ENCODE measurements around the gene HMGN4.

Gene HMGN4

DNA sequence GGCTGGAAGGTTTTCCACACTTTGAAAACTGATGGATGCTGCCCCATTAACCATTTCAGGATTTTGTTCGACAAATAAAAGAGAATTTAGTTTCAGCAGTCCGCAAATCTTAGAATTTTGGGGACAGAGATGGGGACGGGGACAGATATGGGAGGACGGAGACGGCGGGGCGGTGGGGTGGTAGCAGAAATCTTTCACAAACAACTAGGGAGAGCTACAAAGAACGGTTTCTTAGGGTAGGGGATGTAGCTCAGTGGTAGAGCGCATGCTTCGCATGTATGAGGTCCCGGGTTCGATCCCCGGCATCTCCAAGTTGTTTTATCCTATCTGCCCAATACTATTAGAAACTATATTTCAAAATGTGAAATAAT, 15.1 kb downstream of the HMGN4 start:
- Mint-ChIP-seq H3K4me3 (no peak overlapping the region), H3K27me3 (no peaks in the 10 kb centered on the region)

DNA sequence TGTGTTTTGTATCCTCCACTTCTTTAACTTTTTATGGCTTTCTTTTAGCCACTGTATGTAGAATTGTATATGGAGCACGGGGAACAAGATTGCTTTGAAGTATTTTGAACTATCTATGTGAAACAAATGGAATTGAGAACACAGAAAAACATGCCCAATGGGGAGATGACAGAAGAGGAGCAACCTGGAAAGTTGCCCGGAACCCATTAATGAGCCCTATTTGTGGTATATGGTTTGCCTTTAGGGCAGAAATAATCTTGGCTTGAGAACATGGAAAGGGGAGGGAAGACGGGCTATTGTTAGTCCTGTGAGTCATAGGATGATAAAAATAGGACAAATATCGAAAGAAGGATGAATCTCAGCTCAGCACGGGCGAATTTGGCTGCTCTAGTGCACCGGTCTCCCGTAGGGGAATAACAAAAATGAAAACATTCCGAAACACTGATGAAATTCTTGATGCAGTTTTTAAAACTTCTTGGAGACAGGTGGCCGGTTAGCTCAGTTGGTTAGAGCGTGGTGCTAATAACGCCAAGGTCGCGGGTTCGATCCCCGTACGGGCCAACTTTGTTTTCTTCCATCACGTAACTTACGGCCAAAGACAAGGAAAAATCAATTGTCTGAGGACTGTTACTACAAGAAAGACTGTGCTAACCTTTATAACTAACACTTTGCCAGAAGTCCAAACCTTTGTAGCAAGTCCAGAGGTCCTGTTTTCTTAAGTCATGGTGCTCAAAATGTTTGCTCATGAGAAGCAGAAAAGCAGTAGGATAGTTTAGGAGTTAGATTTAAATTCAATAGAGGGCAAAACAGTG, 15.7 kb downstream of the HMGN4 start:
- H3K27me3 Mint-ChIP-seq, result no peaks in the 10 kb centered on the region
- H3K9me3 Mint-ChIP-seq, result no peaks in the 10 kb centered on the region
- no peak overlapping the region for H3K4me3 Mint-ChIP-seq
- H3K27ac Mint-ChIP-seq, result no peak overlapping the region
- no peaks in the 10 kb centered on the region for H3K36me3 Mint-ChIP-seq (ENCODE audit: low read depth)
- H3K4me1 Mint-ChIP-seq (ENCODE audit: low read depth), result peaks cover 33% of the 10 kb centered on the region

More for the DNA sequence above, 15.1 kb downstream of the HMGN4 start:
- Mint-ChIP-seq H3K9me3 (no peaks in the 10 kb centered on the region), H3K4me1 (ENCODE audit: low read depth) (peaks cover 33% of the 10 kb centered on the region), H3K36me3 (ENCODE audit: low read depth) (no peaks in the 10 kb centered on the region), H3K27ac (no peak overlapping the region)

DNA sequence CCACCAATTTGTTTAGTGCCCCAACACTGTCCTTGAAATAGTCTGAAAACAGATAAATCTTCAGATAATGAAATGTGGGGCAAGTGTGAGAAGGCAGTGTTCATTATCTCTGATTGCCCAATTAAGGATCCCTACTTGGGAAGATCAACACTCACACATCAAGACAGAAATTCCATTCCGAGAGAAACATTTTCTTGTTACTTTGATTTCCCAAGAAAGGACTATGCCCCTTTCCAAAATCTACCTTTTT, 16.2 kb downstream of the HMGN4 start:
- Mint-ChIP-seq H3K4me1 (ENCODE audit: low read depth) (peaks cover 30% of the 10 kb centered on the region), H3K27ac (no peak overlapping the region), H3K9me3 (no peaks in the 10 kb centered on the region), H3K36me3 (ENCODE audit: low read depth) (no peaks in the 10 kb centered on the region), H3K4me3 (no peak overlapping the region), H3K27me3 (no peaks in the 10 kb centered on the region)

DNA sequence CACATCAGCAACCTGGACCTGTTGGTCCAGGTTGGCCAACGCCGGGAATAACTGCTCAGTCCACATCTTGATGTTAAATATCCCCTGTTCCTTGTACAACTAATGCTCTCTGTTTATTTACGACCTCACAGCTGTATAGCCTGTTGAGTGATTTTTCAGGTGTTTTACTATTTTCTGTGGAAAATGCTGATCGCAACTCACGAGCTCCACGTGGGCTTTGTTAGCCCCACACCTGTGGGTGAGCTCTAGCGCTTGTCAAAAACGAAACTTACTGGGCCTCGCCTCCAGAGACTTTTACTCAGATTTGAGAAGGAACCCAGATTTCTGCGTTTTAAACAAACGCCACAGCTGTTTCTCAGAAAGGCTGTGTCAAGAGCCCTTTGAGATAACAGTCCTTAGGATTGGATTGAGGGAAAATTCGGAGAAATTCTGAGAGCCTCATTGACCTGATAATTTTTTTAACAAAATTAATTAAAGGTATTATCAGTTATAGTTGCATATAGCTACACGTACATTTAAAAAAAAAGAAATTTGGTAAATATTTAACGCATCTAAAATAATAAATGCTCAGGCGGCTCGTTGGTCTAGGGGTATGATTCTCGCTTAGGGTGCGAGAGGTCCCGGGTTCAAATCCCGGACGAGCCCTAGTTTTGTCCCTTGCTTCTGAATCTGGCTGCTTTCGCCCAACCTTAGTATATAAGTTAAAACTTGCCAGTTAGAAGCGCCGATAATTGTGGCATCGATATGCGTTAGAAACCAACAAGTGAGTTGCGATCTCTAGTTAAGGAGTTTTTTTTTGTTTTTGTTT, 16.7 kb downstream of the HMGN4 start:
- H3K4me3 Mint-ChIP-seq, result no peak overlapping the region
- no peaks in the 10 kb centered on the region for H3K27me3 Mint-ChIP-seq
- H3K4me1 Mint-ChIP-seq (ENCODE audit: low read depth), result peaks cover 25% of the 10 kb centered on the region
- no peaks in the 10 kb centered on the region for H3K36me3 Mint-ChIP-seq (ENCODE audit: low read depth)
- H3K9me3 Mint-ChIP-seq, result no peaks in the 10 kb centered on the region
- no peak overlapping the region for H3K27ac Mint-ChIP-seq

GRCh38 chr6:26555505-26556262, 17.5 kb downstream of the HMGN4 start:
- no peak overlapping the region for H3K27ac Mint-ChIP-seq
- H3K9me3 Mint-ChIP-seq, result no peaks in the 10 kb centered on the region
- no peaks in the 10 kb centered on the region for H3K27me3 Mint-ChIP-seq
- H3K4me3 Mint-ChIP-seq, result peak overlapping the region; percentile 73
- H3K36me3 Mint-ChIP-seq (ENCODE audit: low read depth), result no peaks in the 10 kb centered on the region
- H3K4me1 Mint-ChIP-seq (ENCODE audit: low read depth), result peaks cover 19% of the 10 kb centered on the region

GRCh38 chr6:26556263-26557070, 18.3 kb downstream of the HMGN4 start:
- Mint-ChIP-seq H3K4me1 (ENCODE audit: low read depth) (peaks cover 19% of the 10 kb centered on the region), H3K9me3 (no peaks in the 10 kb centered on the region), H3K36me3 (ENCODE audit: low read depth) (no peaks in the 10 kb centered on the region), H3K4me3 (peak overlapping the region; percentile 73), H3K27me3 (no peaks in the 10 kb centered on the region), H3K27ac (peak overlapping the region; percentile 88)

DNA sequence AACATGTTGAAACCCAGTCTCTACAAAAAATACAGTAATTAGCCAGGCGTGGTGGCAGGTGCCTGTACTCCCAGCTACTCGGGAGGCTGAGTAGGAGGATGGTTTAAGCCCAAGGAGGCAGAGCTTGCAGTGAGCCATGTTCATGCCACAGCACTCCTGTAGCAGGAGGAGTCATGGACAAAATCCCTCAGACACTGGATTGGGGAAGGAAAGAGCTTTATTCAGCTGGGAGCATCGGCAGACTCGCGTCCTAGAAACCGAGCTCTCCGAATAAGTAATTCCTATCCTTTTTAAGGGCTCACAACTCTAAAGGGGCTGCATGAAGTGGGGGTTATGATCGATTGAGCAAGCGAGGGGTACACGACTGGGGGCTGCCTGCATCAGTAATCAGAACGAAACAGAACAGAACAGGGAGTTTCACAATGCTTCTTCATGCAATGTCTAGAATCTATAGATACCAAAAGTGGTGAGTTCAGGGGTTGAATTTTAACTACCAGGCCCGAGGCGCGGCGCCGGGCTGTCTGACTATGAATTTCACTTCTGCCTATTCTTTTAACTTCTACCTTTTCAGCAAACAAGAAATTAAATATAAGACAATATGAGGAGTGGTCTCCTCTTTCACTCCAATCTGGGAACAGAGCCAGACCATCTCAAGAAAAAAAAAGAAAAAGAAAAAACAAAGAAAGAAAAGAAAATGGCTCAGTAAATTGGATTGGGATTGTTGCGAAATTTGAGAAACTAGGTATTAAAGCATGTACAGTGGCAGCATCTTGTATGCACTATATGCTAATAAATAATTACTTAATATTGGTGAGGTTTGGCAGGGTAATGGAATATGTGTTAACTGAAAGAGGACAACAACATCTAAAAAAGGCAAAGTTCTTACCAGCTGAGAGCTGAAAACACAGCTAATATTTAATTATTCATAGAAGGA, 23.6 kb downstream of the HMGN4 start:
- H3K27ac Mint-ChIP-seq, result no peak overlapping the region
- H3K4me1 Mint-ChIP-seq (ENCODE audit: low read depth), result peaks cover 3% of the 10 kb centered on the region
- H3K36me3 Mint-ChIP-seq (ENCODE audit: low read depth), result no peaks in the 10 kb centered on the region
- no peaks in the 10 kb centered on the region for H3K9me3 Mint-ChIP-seq
- no peak overlapping the region for H3K4me3 Mint-ChIP-seq
- no peaks in the 10 kb centered on the region for H3K27me3 Mint-ChIP-seq

DNA sequence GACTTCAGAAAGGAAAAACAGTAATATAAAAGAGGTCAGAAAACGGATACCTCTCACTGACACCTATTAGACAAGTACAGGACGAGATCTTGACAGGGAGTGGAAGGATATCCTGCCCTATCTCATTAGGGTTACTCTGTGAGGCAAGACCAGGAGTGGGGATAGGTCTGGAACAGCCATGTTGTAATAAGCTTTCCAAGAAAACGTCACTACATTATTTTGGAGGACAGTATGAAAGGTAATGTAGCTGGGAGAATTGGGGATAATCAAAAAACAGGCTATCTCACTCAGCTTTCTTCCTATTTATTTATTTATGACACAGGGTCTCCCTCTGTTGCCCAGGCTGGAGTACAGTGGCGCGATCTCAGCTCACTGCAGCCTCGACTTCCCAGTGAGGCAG, 25.3 kb downstream of the HMGN4 start:
- Mint-ChIP-seq H3K9me3 (no peaks in the 10 kb centered on the region), H3K4me1 (ENCODE audit: low read depth) (peaks cover 3% of the 10 kb centered on the region), H3K27me3 (peaks cover under 1% of the 10 kb centered on the region), H3K36me3 (ENCODE audit: low read depth) (peaks cover under 1% of the 10 kb centered on the region), H3K4me3 (no peak overlapping the region), H3K27ac (no peak overlapping the region)

GRCh38 chr6:26568601-26569432, 30.7 kb downstream of the HMGN4 start:
- H3K27ac Mint-ChIP-seq, result peak overlapping the region; percentile 98
- H3K4me3 Mint-ChIP-seq, result peak overlapping the region; percentile 93
- no peaks in the 10 kb centered on the region for H3K9me3 Mint-ChIP-seq
- peaks cover 37% of the 10 kb centered on the region for H3K4me1 Mint-ChIP-seq (ENCODE audit: low read depth)
- peaks cover 3% of the 10 kb centered on the region for H3K27me3 Mint-ChIP-seq
- peaks cover 7% of the 10 kb centered on the region for H3K36me3 Mint-ChIP-seq (ENCODE audit: low read depth)

GRCh38 chr6:26569433-26569764, 31.2 kb downstream of the HMGN4 start:
- Mint-ChIP-seq H3K9me3 (no peaks in the 10 kb centered on the region), H3K27me3 (peaks cover 3% of the 10 kb centered on the region), H3K36me3 (ENCODE audit: low read depth) (peaks cover 7% of the 10 kb centered on the region), H3K4me1 (ENCODE audit: low read depth) (peaks cover 37% of the 10 kb centered on the region), H3K4me3 (peak overlapping the region; percentile 93), H3K27ac (peak overlapping the region; percentile 98)

- Mint-ChIP-seq H3K36me3 (ENCODE audit: low read depth) (peaks cover 7% of the 10 kb centered on the region), H3K27me3 (peaks cover 3% of the 10 kb centered on the region), H3K27ac (no peak overlapping the region), H3K9me3 (no peaks in the 10 kb centered on the region), H3K4me1 (ENCODE audit: low read depth) (peaks cover 37% of the 10 kb centered on the region), H3K4me3 (no peak overlapping the region)
Observed at GRCh38 chr6:26570027-26570809, 32.1 kb downstream of the HMGN4 start.

DNA sequence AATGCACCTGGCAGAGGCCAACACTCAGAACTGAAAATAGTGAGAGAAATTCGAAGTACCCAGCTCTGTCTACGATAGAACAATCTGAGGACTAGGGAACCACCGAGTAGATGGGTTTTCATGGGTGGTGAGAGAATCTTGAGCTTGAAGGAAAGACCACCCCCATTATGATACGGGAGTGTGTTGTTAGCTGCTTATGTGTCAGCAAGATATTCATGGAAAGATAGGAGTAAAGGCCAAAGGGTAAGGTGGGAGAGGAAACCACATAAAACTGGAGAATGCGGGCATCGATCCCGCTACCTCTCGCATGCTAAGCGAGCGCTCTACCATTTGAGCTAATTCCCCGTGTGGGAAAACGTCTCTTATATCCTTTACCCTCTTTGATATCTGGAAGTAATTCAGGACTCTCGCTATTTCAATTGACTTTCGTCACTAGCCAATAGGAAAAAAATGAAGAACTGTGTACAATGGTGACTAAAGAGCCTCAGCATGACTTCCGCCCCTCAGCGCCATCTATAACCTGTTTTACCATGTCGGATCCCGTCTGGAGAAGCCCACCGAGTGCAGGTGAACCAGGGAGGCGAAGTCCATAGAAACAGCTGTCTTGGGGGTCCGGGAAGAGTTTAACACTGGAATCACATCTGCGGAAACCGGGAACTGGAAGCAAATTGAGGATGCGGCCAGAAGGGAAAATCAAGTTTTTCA, 33.6 kb downstream of the HMGN4 start:
- Mint-ChIP-seq H3K4me3 (peak overlapping the region; percentile 86), H3K9me3 (no peaks in the 10 kb centered on the region), H3K27me3 (peaks cover 3% of the 10 kb centered on the region), H3K36me3 (ENCODE audit: low read depth) (peaks cover 7% of the 10 kb centered on the region), H3K4me1 (ENCODE audit: low read depth) (peaks cover 48% of the 10 kb centered on the region), H3K27ac (peak overlapping the region; percentile 91)
